K562 (cell line): ENCODE measurements around the gene NUTF2. TPM values are rescaled to one million over a fixed set of nuclear protein-coding genes. Genes with fewer than 3 reads are reported as not detected.

Source experiments
- CC2D1A ChIP-seq: fragments of 450-650 bp; IDR thresholded peaks from 2 replicates; pipeline ENCODE4 v1.6.1; 2017; ENCODE audit warnings: mild to moderate bottlenecking
- CEBPG ChIP-seq, 3 experiments: fragments of 200-800 bp in 1 of 3; sonication (Bioruptor generic) in 1 of 3; sonication (generic) in 1 of 3; formaldehyde crosslinking in 1 of 3; IDR thresholded peaks in 2 of 3; conservative IDR thresholded peaks in 1 of 3; 2 replicates each; pipeline versions ENCODE4 v1.6.1 to v1.8.0; 2016 to 2022; ENCODE audit warnings: missing compliant biosample characterization in 2 of 3, missing genetic modification characterization in 2 of 3, mild to moderate bottlenecking in 1 of 3, missing genetic modification reagents in 1 of 3
- GATA2 ChIP-seq: sonication (generic); formaldehyde crosslinking; IDR thresholded peaks from 2 replicates; pipeline ENCODE4 v1.4.0; 2020; ENCODE audit warnings: mild to moderate bottlenecking, missing genetic modification reagents
- HDAC1 ChIP-seq, 2 experiments: fragments of 450-650 bp; IDR thresholded peaks; 2 replicates each; pipeline ENCODE4 v1.6.1; 2016 to 2017; ENCODE audit warnings: inconsistent platforms in 1 of 2, mild to moderate bottlenecking in 1 of 2, moderate library complexity in 1 of 2
- NBN ChIP-seq: fragments of 450-650 bp; IDR thresholded peaks from 2 replicates; pipeline ENCODE4 v1.6.1; 2016; ENCODE audit warnings: low read depth, mild to moderate bottlenecking
- NR1H2 ChIP-seq: sonication (generic); formaldehyde crosslinking; IDR thresholded peaks from 2 replicates; pipeline ENCODE4 v1.4.0; 2020; ENCODE audit warnings: mild to moderate bottlenecking, missing genetic modification reagents
- SIX5 ChIP-seq, 2 experiments: IDR thresholded peaks; 2 replicates each; pipeline ENCODE4 v1.6.1; 2011; ENCODE audit warnings: low read length in 2 of 2, borderline replicate concordance in 1 of 2, low read depth in 1 of 2, mild to moderate bottlenecking in 1 of 2, moderate library complexity in 1 of 2; ENCODE audit not compliant: insufficient read depth in 1 of 2
- TFAM ChIP-seq: fragments of 250-450 bp; sonication (Bioruptor Pico); conservative IDR thresholded peaks from 2 replicates; pipeline ENCODE4 v1.5.0; 2021; ENCODE audit warnings: mild to moderate bottlenecking, moderate library complexity
- U2AF2 ChIP-seq: fragments of 200-400 bp; formaldehyde crosslinking; optimal IDR thresholded peaks from 2 replicates; pipeline ENCODE3; 2017; ENCODE audit warnings: low read depth, mild to moderate bottlenecking, low read length
- ZNF121 ChIP-seq: sonication (generic); formaldehyde crosslinking; conservative IDR thresholded peaks from 2 replicates; pipeline ENCODE4 v1.8.0; 2022; ENCODE audit warnings: missing genetic modification reagents
- ZNF253 ChIP-seq: fragments of 250-450 bp; sonication (Bioruptor Pico); conservative IDR thresholded peaks from 2 replicates; pipeline ENCODE4 v1.6.1; 2021; ENCODE audit warnings: mild to moderate bottlenecking
- ZNF57 ChIP-seq: fragments of 450-650 bp; formaldehyde crosslinking; IDR thresholded peaks from 2 replicates; pipeline ENCODE4 v1.4.0; 2020; ENCODE audit warnings: mild to moderate bottlenecking, moderate library complexity
- polyA plus RNA-seq, 8 experiments: library from polyadenylated mRNA; depleted of rRNA in 4 of 8; stranded (reverse) in 5 of 8; unstranded in 3 of 8; fragments of >200 nt; fragmentation: Nextera tagmentation in 2 of 8; fragmentation: Illumina TruSeq in 1 of 8; extraction: Ambion mirVana in 2 of 8; extraction: Trizol in 1 of 8; gene quantifications; 2 replicates each; pipeline versions ENCODE4 v1.2.1 to v1.2.3, GENCODE V29; 2011 to 2014; ENCODE audit warnings: inconsistent platforms in 1 of 8, missing spikeins in 1 of 8
- total RNA-seq, 7 experiments: library from RNA; depleted of rRNA in 6 of 7; stranded (reverse); fragments of >200 nt in 6 of 7; fragmentation: Illumina TruSeq in 2 of 7; extraction: Trizol in 2 of 7; gene quantifications; 2 replicates each; pipeline versions ENCODE4 v1.2.1 to v1.2.3, GENCODE V29; 2011 to 2021; ENCODE audit warnings: low replicate concordance in 1 of 7
- TF ChIP-seq, protein P1 (sequence below): sonication (generic); formaldehyde crosslinking; IDR thresholded peaks from 2 replicates; pipeline ENCODE4 v1.8.0; 2023; ENCODE audit warnings: mild to moderate bottlenecking, missing genetic modification reagents
- TF ChIP-seq, protein P2 (sequence below): fragments of 450-650 bp; formaldehyde crosslinking; IDR thresholded peaks from 2 replicates; pipeline ENCODE4 v1.4.0; 2020; ENCODE audit warnings: mild to moderate bottlenecking, moderate library complexity
- TF ChIP-seq, protein P3 (sequence below): fragments of 250-450 bp; sonication (Bioruptor Pico); IDR thresholded peaks from 2 replicates; pipeline ENCODE4 v1.4.0; 2020; ENCODE audit warnings: mild to moderate bottlenecking, moderate library complexity
- TF ChIP-seq, protein P4 (sequence below): fragments of 250-450 bp; sonication (Bioruptor Pico); IDR thresholded peaks from 2 replicates; pipeline ENCODE4 v1.5.0; 2020; ENCODE audit warnings: mild to moderate bottlenecking, borderline replicate concordance
- TF ChIP-seq, protein P5 (sequence below): sonication (generic); formaldehyde crosslinking; IDR thresholded peaks from 2 replicates; pipeline ENCODE4 v1.8.1; 2023; ENCODE audit warnings: mild to moderate bottlenecking, missing genetic modification reagents

Gene NUTF2
- total and polyA plus RNA-seq, 9 of the 15 experiments (the other 6 are each of a cell fraction or from before 2014, with no cell fraction given), result 106 to 248 (median 147) TPM

DNA sequence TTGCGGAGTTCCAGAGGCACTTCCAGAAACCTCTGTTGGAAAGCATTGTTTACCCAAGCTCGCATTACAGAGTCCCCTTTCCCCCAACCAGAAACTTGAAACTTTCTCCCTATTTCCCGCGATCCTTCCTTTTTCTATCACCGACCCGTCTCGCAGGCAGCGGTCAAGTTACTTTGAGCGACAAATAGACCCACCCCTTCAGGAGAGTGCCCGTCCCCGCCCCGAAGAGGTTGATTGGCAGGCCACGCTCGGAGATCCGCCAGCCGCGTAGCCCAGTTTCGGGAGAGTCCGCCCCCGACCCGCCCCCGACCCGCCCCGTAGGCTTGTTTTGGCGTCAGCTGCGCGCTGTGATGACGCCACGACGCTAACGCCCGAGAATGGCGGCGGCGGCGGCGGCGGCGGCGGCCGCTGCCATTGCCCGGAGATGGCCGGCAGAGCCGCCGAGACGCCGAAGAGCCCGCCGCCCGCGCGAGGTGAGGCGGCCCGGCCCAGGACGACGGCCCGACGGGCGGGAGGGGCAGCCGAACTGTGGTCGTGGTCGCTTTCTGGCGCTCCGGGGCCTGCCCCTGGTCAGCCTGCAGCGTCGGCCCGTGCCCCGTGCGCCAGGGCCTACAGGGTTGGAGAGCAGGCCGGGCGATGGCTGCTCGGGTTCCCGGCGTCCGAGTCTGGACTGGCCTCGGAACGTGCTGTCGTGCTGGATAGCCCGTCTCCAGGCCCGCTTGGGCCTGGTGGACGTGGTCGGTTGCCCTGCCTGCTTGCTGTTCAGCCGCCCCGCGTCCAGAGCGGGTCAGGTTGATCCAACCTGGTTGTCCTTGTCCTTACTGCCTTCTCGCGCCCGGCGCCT lies 46.4 kb downstream of the NUTF2 start, which contains the start of gene PSKH1 (continued):
- TF ChIP-seq, protein P1, sequence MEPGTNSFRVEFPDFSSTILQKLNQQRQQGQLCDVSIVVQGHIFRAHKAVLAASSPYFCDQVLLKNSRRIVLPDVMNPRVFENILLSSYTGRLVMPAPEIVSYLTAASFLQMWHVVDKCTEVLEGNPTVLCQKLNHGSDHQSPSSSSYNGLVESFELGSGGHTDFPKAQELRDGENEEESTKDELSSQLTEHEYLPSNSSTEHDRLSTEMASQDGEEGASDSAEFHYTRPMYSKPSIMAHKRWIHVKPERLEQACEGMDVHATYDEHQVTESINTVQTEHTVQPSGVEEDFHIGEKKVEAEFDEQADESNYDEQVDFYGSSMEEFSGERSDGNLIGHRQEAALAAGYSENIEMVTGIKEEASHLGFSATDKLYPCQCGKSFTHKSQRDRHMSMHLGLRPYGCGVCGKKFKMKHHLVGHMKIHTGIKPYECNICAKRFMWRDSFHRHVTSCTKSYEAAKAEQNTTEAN (CRISPR knock-in tag), result no peak
- TF ChIP-seq, protein P2, sequence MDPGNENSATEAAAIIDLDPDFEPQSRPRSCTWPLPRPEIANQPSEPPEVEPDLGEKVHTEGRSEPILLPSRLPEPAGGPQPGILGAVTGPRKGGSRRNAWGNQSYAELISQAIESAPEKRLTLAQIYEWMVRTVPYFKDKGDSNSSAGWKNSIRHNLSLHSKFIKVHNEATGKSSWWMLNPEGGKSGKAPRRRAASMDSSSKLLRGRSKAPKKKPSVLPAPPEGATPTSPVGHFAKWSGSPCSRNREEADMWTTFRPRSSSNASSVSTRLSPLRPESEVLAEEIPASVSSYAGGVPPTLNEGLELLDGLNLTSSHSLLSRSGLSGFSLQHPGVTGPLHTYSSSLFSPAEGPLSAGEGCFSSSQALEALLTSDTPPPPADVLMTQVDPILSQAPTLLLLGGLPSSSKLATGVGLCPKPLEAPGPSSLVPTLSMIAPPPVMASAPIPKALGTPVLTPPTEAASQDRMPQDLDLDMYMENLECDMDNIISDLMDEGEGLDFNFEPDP (CRISPR knock-in tag), result no peak; the same call in 1 of the 2 replicates
- peak in 1 of 2 experiments; percentile 79; a peak in 2 of 4 replicates for TF ChIP-seq HDAC1 (IDR thresholded peaks at IDR 0.05)
- no peak for TF ChIP-seq ZNF121 (CRISPR knock-in tag)
- no peak for TF ChIP-seq ZNF253 (CRISPR knock-in tag)
- TF ChIP-seq, protein P3, sequence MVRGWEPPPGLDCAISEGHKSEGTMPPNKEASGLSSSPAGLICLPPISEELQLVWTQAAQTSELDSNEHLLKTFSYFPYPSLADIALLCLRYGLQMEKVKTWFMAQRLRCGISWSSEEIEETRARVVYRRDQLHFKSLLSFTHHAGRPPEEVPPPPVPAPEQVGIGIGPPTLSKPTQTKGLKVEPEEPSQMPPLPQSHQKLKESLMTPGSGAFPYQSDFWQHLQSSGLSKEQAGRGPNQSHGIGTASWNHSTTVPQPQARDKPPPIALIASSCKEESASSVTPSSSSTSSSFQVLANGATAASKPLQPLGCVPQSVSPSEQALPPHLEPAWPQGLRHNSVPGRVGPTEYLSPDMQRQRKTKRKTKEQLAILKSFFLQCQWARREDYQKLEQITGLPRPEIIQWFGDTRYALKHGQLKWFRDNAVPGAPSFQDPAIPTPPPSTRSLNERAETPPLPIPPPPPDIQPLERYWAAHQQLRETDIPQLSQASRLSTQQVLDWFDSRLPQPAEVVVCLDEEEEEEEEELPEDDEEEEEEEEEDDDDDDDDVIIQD (CRISPR knock-in tag), result no peak
- TF ChIP-seq, protein P4, sequence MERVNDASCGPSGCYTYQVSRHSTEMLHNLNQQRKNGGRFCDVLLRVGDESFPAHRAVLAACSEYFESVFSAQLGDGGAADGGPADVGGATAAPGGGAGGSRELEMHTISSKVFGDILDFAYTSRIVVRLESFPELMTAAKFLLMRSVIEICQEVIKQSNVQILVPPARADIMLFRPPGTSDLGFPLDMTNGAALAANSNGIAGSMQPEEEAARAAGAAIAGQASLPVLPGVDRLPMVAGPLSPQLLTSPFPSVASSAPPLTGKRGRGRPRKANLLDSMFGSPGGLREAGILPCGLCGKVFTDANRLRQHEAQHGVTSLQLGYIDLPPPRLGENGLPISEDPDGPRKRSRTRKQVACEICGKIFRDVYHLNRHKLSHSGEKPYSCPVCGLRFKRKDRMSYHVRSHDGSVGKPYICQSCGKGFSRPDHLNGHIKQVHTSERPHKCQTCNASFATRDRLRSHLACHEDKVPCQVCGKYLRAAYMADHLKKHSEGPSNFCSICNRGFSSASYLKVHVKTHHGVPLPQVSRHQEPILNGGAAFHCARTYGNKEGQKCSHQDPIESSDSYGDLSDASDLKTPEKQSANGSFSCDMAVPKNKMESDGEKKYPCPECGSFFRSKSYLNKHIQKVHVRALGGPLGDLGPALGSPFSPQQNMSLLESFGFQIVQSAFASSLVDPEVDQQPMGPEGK (CRISPR knock-in tag), result no peak
- TF ChIP-seq TFAM (CRISPR knock-in tag), result no peak
- TF ChIP-seq, protein P5, sequence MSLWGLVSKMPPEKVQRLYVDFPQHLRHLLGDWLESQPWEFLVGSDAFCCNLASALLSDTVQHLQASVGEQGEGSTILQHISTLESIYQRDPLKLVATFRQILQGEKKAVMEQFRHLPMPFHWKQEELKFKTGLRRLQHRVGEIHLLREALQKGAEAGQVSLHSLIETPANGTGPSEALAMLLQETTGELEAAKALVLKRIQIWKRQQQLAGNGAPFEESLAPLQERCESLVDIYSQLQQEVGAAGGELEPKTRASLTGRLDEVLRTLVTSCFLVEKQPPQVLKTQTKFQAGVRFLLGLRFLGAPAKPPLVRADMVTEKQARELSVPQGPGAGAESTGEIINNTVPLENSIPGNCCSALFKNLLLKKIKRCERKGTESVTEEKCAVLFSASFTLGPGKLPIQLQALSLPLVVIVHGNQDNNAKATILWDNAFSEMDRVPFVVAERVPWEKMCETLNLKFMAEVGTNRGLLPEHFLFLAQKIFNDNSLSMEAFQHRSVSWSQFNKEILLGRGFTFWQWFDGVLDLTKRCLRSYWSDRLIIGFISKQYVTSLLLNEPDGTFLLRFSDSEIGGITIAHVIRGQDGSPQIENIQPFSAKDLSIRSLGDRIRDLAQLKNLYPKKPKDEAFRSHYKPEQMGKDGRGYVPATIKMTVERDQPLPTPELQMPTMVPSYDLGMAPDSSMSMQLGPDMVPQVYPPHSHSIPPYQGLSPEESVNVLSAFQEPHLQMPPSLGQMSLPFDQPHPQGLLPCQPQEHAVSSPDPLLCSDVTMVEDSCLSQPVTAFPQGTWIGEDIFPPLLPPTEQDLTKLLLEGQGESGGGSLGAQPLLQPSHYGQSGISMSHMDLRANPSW (CRISPR knock-in tag), result no peak
- TF ChIP-seq U2AF2, result no peak
- TF ChIP-seq CEBPG (CRISPR knock-in tag; IDR thresholded peaks at IDR 0.05), result no peak
- no peak for TF ChIP-seq CEBPG (tag; conservative IDR thresholded peaks at IDR 0.05 in 1 of 2, IDR thresholded peaks at IDR 0.05 in 1 of 2)
- no peak for TF ChIP-seq ZNF57 (CRISPR knock-in tag)
- no peak for TF ChIP-seq SIX5 (IDR thresholded peaks at IDR 0.05; ENCODE audit: borderline replicate concordance in 1 of 2, insufficient read depth in 1 of 2, low read depth in 1 of 2, low read length in 2 of 2)
- TF ChIP-seq CC2D1A, result no peak
- no peak for TF ChIP-seq NR1H2
- TF ChIP-seq NBN, result 0 out of 2 replicates have a peak, but pooled peaks have one; percentile 25
- TF ChIP-seq GATA2 (CRISPR knock-in tag), result no peak
